NB4 (cell line): Measurements from ENCODE around the gene NME4.

Experiments used
- CTCF ChIP-seq: IDR thresholded peaks from one replicate; pipeline ENCODE4 v1.5.1; 2012; ENCODE audit warnings: low read depth, low read length
- MAX ChIP-seq: IDR thresholded peaks from 2 replicates; pipeline ENCODE4 v1.6.1; 2011; ENCODE audit warnings: low read depth, low read length

GRCh38 chr16:383326-384051 lies 13.5 kb upstream of the NME4 start:
- TF ChIP-seq CTCF, result no peak
- no peak for TF ChIP-seq MAX
